ENCODE data around the gene CYP24A1.
"Not testable (repeated sequence)": the region's sequence is repeated elsewhere in the genome, so short reads cannot be mapped to it uniquely, and the experiment has no call there.

The CYP24A1 gene

GRCh38 chr20:54126806-54127655 lies 46.8 kb downstream of the CYP24A1 start:
- TF ChIP-seq, protein P1, sequence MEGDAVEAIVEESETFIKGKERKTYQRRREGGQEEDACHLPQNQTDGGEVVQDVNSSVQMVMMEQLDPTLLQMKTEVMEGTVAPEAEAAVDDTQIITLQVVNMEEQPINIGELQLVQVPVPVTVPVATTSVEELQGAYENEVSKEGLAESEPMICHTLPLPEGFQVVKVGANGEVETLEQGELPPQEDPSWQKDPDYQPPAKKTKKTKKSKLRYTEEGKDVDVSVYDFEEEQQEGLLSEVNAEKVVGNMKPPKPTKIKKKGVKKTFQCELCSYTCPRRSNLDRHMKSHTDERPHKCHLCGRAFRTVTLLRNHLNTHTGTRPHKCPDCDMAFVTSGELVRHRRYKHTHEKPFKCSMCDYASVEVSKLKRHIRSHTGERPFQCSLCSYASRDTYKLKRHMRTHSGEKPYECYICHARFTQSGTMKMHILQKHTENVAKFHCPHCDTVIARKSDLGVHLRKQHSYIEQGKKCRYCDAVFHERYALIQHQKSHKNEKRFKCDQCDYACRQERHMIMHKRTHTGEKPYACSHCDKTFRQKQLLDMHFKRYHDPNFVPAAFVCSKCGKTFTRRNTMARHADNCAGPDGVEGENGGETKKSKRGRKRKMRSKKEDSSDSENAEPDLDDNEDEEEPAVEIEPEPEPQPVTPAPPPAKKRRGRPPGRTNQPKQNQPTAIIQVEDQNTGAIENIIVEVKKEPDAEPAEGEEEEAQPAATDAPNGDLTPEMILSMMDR (IDR thresholded peaks at IDR 0.05; ENCODE audit: borderline replicate concordance, insufficient read depth, low read depth, low read length), result no peak
- no peak overlapping the region for H3K4me3 ChIP-seq (ENCODE audit: low read depth, low read length)

DNA sequence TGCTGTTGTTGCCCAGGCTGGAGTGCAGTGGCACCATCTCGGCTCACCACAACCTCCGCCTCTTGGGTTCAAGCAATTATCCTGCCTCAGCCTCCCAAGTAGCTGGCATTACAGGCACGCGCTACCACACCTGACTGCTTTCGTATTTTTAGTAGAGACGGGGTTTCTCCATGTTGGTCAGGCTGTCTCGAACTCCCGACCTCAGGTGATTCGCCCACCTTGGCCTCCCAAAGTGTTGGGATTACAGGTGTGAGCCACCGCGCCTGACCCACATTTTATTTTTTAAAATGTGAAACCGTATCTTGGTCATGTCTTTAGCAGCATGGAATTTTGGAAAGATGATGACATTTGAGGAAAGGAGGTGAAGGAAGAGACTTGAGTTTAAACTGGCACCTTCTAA lies 47.5 kb downstream of the CYP24A1 start:
- H3K4me3 ChIP-seq (ENCODE audit: low read depth, low read length), result not testable (repeated sequence)

GRCh38 chr20:54123587-54124180 lies 50.1 kb downstream of the CYP24A1 start:
- TF ChIP-seq, protein P1 (IDR thresholded peaks at IDR 0.05; ENCODE audit: borderline replicate concordance, insufficient read depth, low read depth, low read length), result no peak
- H3K4me3 ChIP-seq (ENCODE audit: low read depth, low read length), result no peak overlapping the region

DNA sequence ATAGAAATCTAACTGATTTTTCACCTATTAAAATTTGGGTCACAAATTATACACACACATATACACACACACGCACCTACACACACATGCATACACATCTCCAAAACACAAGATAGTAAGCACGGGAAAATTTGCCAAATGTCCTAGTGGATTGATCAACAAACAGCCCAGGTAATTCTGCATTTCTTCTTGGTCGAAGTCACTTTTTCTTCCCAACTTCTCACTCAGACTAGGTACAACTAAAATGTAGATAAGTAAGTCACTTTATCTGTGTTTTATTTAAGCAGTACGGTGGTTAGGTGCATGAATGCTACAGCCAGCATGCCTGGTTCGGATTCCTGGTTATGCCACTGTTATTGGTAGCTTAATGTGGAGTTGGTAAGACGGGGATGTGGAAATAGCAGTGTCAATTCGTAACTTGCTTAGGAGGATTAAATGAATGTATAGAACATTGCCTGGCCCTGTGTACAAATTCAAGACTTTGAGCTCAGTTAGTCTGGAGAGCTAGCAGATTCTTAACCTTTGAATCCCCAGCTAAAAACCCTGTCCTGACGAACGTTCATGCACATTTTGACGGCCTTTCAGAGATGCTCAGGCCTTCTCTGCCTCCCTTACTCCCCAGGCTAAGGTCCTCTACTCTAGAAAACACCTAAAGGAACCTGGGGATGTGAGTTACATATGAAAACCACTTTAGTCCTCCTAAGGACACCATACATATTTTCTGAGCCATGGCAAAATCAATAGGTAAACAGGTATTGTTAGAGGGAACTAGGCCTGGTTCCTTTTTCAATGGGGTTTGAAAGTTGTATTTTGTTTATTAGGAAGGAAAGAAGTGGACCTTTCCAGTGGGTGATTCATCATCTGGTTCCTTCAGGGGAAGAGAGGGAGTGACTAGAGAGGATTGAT lies 50.9 kb downstream of the CYP24A1 start:
- no peak overlapping the region for H3K4me3 ChIP-seq (ENCODE audit: low read depth, low read length)
- TF ChIP-seq, protein P1 (IDR thresholded peaks at IDR 0.05; ENCODE audit: borderline replicate concordance, insufficient read depth, low read depth, low read length), result no peak

DNA sequence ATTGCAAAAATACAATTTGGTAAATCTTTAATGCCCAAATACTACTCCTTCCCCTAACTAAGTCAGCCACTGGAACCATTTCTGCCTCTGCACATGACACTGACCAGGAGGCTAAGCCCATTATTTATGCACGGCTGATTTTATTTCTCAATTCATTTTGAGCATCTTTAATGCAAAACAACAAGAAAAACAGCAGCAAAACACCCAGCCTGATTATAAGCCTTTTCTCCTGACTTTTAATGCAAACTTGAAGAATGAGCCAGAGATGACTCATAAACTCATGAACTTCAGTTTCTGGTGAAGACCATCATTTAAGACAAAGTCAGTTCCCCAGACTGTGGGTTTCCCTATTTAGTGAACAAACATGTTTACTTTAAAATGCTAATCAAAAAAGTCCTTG lies 51.6 kb downstream of the CYP24A1 start:
- TF ChIP-seq, protein P1 (IDR thresholded peaks at IDR 0.05; ENCODE audit: borderline replicate concordance, insufficient read depth, low read depth, low read length), result no peak
- no peak overlapping the region for H3K4me3 ChIP-seq (ENCODE audit: low read depth, low read length)

DNA sequence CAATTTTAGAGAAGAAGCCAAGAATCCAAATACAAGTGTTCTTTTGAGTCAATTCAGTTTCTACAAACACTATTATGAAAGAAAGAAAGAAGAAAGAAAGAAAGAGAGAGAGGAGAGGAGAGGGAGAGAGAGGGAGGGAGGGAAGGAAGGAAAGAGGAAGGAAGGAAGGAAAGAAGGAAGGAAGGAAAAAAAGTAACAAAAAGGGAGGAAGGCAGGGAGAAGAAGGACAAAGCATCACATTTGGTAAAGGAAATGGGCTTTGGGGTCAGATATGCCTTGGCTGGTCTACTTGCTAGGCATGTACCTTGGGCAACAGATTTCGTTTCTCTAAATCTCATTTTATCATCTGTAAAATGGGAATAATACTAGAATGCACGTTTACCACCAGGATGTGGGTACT lies 54.0 kb downstream of the CYP24A1 start:
- H3K4me3 ChIP-seq (ENCODE audit: low read depth, low read length), result no peak overlapping the region
- TF ChIP-seq, protein P1 (IDR thresholded peaks at IDR 0.05; ENCODE audit: borderline replicate concordance, insufficient read depth, low read depth, low read length), result no peak
